Neural progenitor cell (in vitro differentiated cells): ENCODE measurements around the gene FBXL19. TPM values are rescaled to one million over a fixed set of nuclear protein-coding genes. Genes with fewer than 3 reads are reported as not detected.
A peak's percentile ranks its signal among the peaks of the same experiment; 100 is the strongest.

Source experiments
- DNase-seq: peaks from one replicate; pipeline ENCODE4 v3.0.0-alpha.2; 2016; ENCODE audit warnings: low spot score
- H2AFZ ChIP-seq: fragments of 200-600 bp; sonication (generic); replicated peaks from 2 replicates; pipeline ENCODE4 v1.6.1; 2016; ENCODE audit warnings: antibody characterized with exemption
- H3F3A ChIP-seq: fragments of 200-600 bp; sonication (generic); 2 replicates; pipeline ENCODE4 v1.6.1; 2016; ENCODE audit warnings: antibody characterized with exemption, low read depth
- H3K27ac ChIP-seq: fragments of 200-600 bp; sonication (generic); 2 replicates; pipeline ENCODE4 v1.5.1; 2016; ENCODE audit warnings: mild to moderate bottlenecking
- H3K27me3 ChIP-seq: fragments of 200-600 bp; sonication (generic); 2 replicates; pipeline ENCODE4 v1.6.1; 2016; ENCODE audit warnings: mild to moderate bottlenecking, moderate library complexity
- H3K36me3 ChIP-seq: fragments of 200-600 bp; sonication (generic); 2 replicates; pipeline ENCODE4 v1.5.1; 2016
- H3K4me1 ChIP-seq: fragments of 200-600 bp; sonication (generic); 2 replicates; pipeline ENCODE4 v1.6.1; 2016; ENCODE audit warnings: mixed run types
- H3K4me2 ChIP-seq: fragments of 200-600 bp; sonication (generic); 2 replicates; pipeline ENCODE4 v1.6.1; 2016
- H3K4me3 ChIP-seq: fragments of 200-600 bp; sonication (generic); 2 replicates; pipeline ENCODE4 v1.5.1; 2016
- H3K79me2 ChIP-seq: fragments of 200-600 bp; sonication (generic); 2 replicates; pipeline ENCODE4 v1.6.1; 2016; ENCODE audit warnings: low read depth
- H3K9ac ChIP-seq: fragments of 200-600 bp; sonication (generic); 2 replicates; pipeline ENCODE4 v1.6.1; 2016
- H3K9me3 ChIP-seq: fragments of 200-600 bp; sonication (generic); 2 replicates; pipeline ENCODE4 v1.5.1; 2016; ENCODE audit warnings: low read depth
- H4K20me1 ChIP-seq: fragments of 200-600 bp; sonication (generic); 2 replicates; pipeline ENCODE4 v1.6.1; 2016; ENCODE audit warnings: low read depth
- H3K27ac Mint-ChIP-seq: 3 replicates; pipeline ENCODE4 v1.8.0; 2021; ENCODE audit warnings: mixed read lengths
- H3K27me3 Mint-ChIP-seq: 2 replicates; pipeline ENCODE4 v1.8.0; 2022; ENCODE audit warnings: low read depth, mild to moderate bottlenecking, inconsistent platforms, moderate library complexity, mixed read lengths; ENCODE audit not compliant: insufficient read depth
- H3K36me3 Mint-ChIP-seq: 3 replicates; pipeline ENCODE4 v1.8.0; 2021; ENCODE audit warnings: mixed read lengths
- H3K4me1 Mint-ChIP-seq: 3 replicates; pipeline ENCODE4 v1.8.0; 2021; ENCODE audit warnings: mixed read lengths
- H3K4me3 Mint-ChIP-seq: 3 replicates; pipeline ENCODE4 v1.8.0; 2021; ENCODE audit warnings: mild to moderate bottlenecking, moderate library complexity, mixed read lengths
- H3K9me3 Mint-ChIP-seq: 3 replicates; pipeline ENCODE4 v1.8.0; 2020; ENCODE audit warnings: mixed read lengths
- CTCF ChIP-seq: fragments of 200-600 bp; sonication (generic); IDR thresholded peaks from 2 replicates; pipeline ENCODE4 v1.5.1; 2017; ENCODE audit warnings: antibody characterized with exemption, mild to moderate bottlenecking
- EZH2 ChIP-seq: fragments of 200-600 bp; sonication (generic); IDR thresholded peaks from 2 replicates; pipeline ENCODE4 v1.6.1; 2017; ENCODE audit warnings: antibody characterized with exemption, mild to moderate bottlenecking, moderate library complexity
- EZH2phosphoT487 ChIP-seq: fragments of 200-600 bp; sonication (generic); IDR thresholded peaks from 2 replicates; pipeline ENCODE4 v1.6.1; 2017; ENCODE audit warnings: antibody characterized with exemption
- total RNA-seq: library from RNA; depleted of rRNA; stranded (reverse); fragments of >200 nt; gene quantifications from 2 replicates; pipeline ENCODE4 v1.2.3, GENCODE V29; 2015; ENCODE audit warnings: low replicate concordance

FBXL19 gene
- total RNA-seq, 1 donor from 2014 or later, result 9.2 TPM

GRCh38 chr16:30903596-30903995 lies 19.8 kb upstream of the FBXL19 start:
- Mint-ChIP-seq H3K27ac (no peak overlapping the region), H3K4me1 (peaks cover 15% of the 10 kb centered on the region), H3K27me3 (peaks cover 8% of the 10 kb centered on the region), H3K4me3 (no peak overlapping the region), H3K36me3 (no peaks in the 10 kb centered on the region), H3K9me3 (no peaks in the 10 kb centered on the region)
- H3F3A ChIP-seq, result peaks cover 41% of the 10 kb centered on the region
- H3K36me3 ChIP-seq, result no peaks in the 10 kb centered on the region
- H3K4me1 ChIP-seq, result no peaks in the 10 kb centered on the region
- no peaks in the 10 kb centered on the region for H3K79me2 ChIP-seq
- H4K20me1 ChIP-seq, result no peaks in the 10 kb centered on the region
- H3K27me3 ChIP-seq, result peaks cover 13% of the 10 kb centered on the region
- no peak overlapping the region for H3K4me3 ChIP-seq
- H3K9me3 ChIP-seq, result no peaks in the 10 kb centered on the region
- H3K27ac ChIP-seq, result no peak overlapping the region
- no peak overlapping the region for H3K9ac ChIP-seq
- H3K4me2 ChIP-seq, result no peak overlapping the region
- no peak overlapping the region for H2AFZ ChIP-seq
- no peak for TF ChIP-seq CTCF
- no peak for DNase-seq

- no peaks in the 10 kb centered on the region for H4K20me1 ChIP-seq
- Mint-ChIP-seq H3K27me3 (peaks cover 6% of the 10 kb centered on the region), H3K36me3 (no peaks in the 10 kb centered on the region), H3K9me3 (no peaks in the 10 kb centered on the region), H3K4me3 (no peak overlapping the region), H3K27ac (no peak overlapping the region), H3K4me1 (peaks cover 21% of the 10 kb centered on the region)
- H3K27me3 ChIP-seq, result peaks cover 13% of the 10 kb centered on the region
- H3K4me3 ChIP-seq, result no peak overlapping the region
- no peak overlapping the region for H3K4me2 ChIP-seq
- H3F3A ChIP-seq, result peaks cover 44% of the 10 kb centered on the region
- DNase-seq, result no peak
- H3K4me1 ChIP-seq, result peaks cover 4% of the 10 kb centered on the region
- H3K27ac ChIP-seq, result no peak overlapping the region
- TF ChIP-seq EZH2 (no peak), EZH2phosphoT487 (no peak)
- H3K9me3 ChIP-seq, result no peaks in the 10 kb centered on the region
- no peaks in the 10 kb centered on the region for H3K79me2 ChIP-seq
- H2AFZ ChIP-seq, result no peak overlapping the region
- H3K36me3 ChIP-seq, result no peaks in the 10 kb centered on the region
- no peak overlapping the region for H3K9ac ChIP-seq
These were observed 19.1 kb upstream of the FBXL19 start for GRCh38 chr16:30904114-30904780.

GRCh38 chr16:30907064-30907463 lies 16.3 kb upstream of the FBXL19 start:
- Histone ChIP-seq H3K27me3 (no peaks in the 10 kb centered on the region), H4K20me1 (no peaks in the 10 kb centered on the region), H3K4me2 (no peak overlapping the region), H3K79me2 (no peaks in the 10 kb centered on the region), H3K9ac (no peak overlapping the region), H3K27ac (no peak overlapping the region), H3K9me3 (no peaks in the 10 kb centered on the region), H3K4me3 (no peak overlapping the region), H3K4me1 (peaks cover 25% of the 10 kb centered on the region), H3F3A (peaks cover 30% of the 10 kb centered on the region), H3K36me3 (no peaks in the 10 kb centered on the region), H2AFZ (no peak overlapping the region)
- Mint-ChIP-seq H3K4me1 (peaks cover 31% of the 10 kb centered on the region), H3K27me3 (peaks cover 3% of the 10 kb centered on the region), H3K9me3 (no peaks in the 10 kb centered on the region), H3K36me3 (no peaks in the 10 kb centered on the region), H3K27ac (no peak overlapping the region), H3K4me3 (no peak overlapping the region)
- no peak for DNase-seq
- TF ChIP-seq EZH2 (no peak), CTCF (no peak), EZH2phosphoT487 (no peak)

- peak overlapping the region; percentile 30 for H2AFZ ChIP-seq
- Mint-ChIP-seq H3K4me3 (no peak overlapping the region), H3K4me1 (peaks cover 28% of the 10 kb centered on the region), H3K36me3 (no peaks in the 10 kb centered on the region), H3K9me3 (no peaks in the 10 kb centered on the region), H3K27ac (peak overlapping the region; percentile 15), H3K27me3 (peaks cover 4% of the 10 kb centered on the region)
- H3K9me3 ChIP-seq, result no peaks in the 10 kb centered on the region
- peaks cover 27% of the 10 kb centered on the region for H3K4me1 ChIP-seq
- H3K27me3 ChIP-seq, result no peaks in the 10 kb centered on the region
- peak; percentile 76 for DNase-seq
- no peak for TF ChIP-seq CTCF
- no peak for TF ChIP-seq EZH2phosphoT487
- TF ChIP-seq EZH2, result no peak
- H3K27ac ChIP-seq, result no peak overlapping the region
- H3K4me3 ChIP-seq, result peak overlapping the region; percentile 10
- peak overlapping the region; percentile 68 for H3K4me2 ChIP-seq
- no peaks in the 10 kb centered on the region for H3K79me2 ChIP-seq
- H3F3A ChIP-seq, result peaks cover 17% of the 10 kb centered on the region
- H3K9ac ChIP-seq, result no peak overlapping the region
- no peaks in the 10 kb centered on the region for H3K36me3 ChIP-seq
- H4K20me1 ChIP-seq, result no peaks in the 10 kb centered on the region
These were observed 12.8 kb upstream of the FBXL19 start for GRCh38 chr16:30910427-30911029.
